Measurements from ENCODE around the gene PLPP1.

DNA sequence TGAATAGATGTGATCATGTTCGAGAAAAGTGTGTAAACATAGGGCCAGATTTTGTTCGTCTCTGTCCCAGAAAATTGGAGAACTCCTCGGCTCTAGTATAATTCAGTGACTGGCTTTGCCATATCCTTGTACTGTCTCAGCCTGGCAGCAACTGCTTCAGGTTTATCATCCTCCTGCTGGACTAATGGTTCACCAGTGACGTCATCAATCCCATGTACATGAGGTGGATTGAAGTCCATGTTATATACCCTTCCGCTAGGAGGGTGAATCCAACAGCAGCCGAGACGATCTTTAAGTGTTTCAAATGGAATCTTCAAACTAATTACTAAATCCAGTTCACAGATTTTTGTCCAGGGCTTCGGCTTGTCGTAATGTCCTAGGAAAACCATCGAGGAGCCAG is 17.1 kb upstream of the PLPP1 start:
- TF ChIP-seq CTCF (IDR thresholded peaks at IDR 0.05): no peak
- no peak for TF ChIP-seq POLR2A (IDR thresholded peaks at IDR 0.05)

All from testis (tissue), 2 donors.